Femur (tissue), 1 donor: ENCODE results near the gene SYNRG.
"Not testable (repeated sequence)": the region's sequence is repeated elsewhere in the genome, so short reads cannot be mapped to it uniquely, and the experiment has no call there.

Experiments used
- DNase-seq: peaks from one replicate; pipeline ENCODE4 v3.0.0-alpha.2; 2017

SYNRG gene

GRCh38 chr17:37541880-37542660, 67.1 kb downstream of the SYNRG start:
- DNase-seq: no peak

- DNase-seq: no peak
Measured at GRCh38 chr17:37538981-37539659, 70.1 kb downstream of the SYNRG start.

- no peak for DNase-seq
Measured at GRCh38 chr17:37535906-37536305, 73.3 kb downstream of the SYNRG start.

GRCh38 chr17:37532756-37533155, 76.5 kb downstream of the SYNRG start:
- no peak for DNase-seq

GRCh38 chr17:37530420-37530819, 78.8 kb downstream of the SYNRG start:
- no peak for DNase-seq

GRCh38 chr17:37527249-37527851, 81.9 kb downstream of the SYNRG start:
- DNase-seq: no peak

GRCh38 chr17:37523715-37524219, 85.5 kb downstream of the SYNRG start:
- DNase-seq: no peak

GRCh38 chr17:37521821-37522220, 87.4 kb downstream of the SYNRG start:
- no peak for DNase-seq

- no peak for DNase-seq
Measured at GRCh38 chr17:37520174-37520573, 89.0 kb downstream of the SYNRG start.

- no peak for DNase-seq
Measured at GRCh38 chr17:37519251-37519985, 89.8 kb downstream of the SYNRG start.

GRCh38 chr17:37518826-37519225, 90.4 kb downstream of the SYNRG start:
- no peak for DNase-seq

- DNase-seq: no peak
Measured at GRCh38 chr17:37517881-37518280, 91.3 kb downstream of the SYNRG start.

GRCh38 chr17:37516127-37516571, 93.1 kb downstream of the SYNRG start:
- DNase-seq: no peak

- no peak for DNase-seq
Measured at GRCh38 chr17:37513711-37514110, 95.5 kb downstream of the SYNRG start.

- no peak for DNase-seq
Measured at GRCh38 chr17:37512442-37513068, 96.7 kb downstream of the SYNRG start.

GRCh38 chr17:37511642-37512041, 97.6 kb downstream of the SYNRG start:
- DNase-seq: not testable (repeated sequence)

- no peak for DNase-seq
Measured at GRCh38 chr17:37510056-37510455, 99.2 kb downstream of the SYNRG start.

- DNase-seq: no peak
Measured at GRCh38 chr17:37507111-37507510, 102.1 kb downstream of the SYNRG start.

- no peak for DNase-seq
Measured at GRCh38 chr17:37506678-37507077, 102.5 kb downstream of the SYNRG start.

GRCh38 chr17:37505333-37505732, 103.9 kb downstream of the SYNRG start:
- no peak for DNase-seq

GRCh38 chr17:37503148-37503547, 106.1 kb downstream of the SYNRG start:
- DNase-seq: no peak
